Uterus (tissue), 4 donors: Measurements from ENCODE around the gene ITIH5. TPM values are rescaled to one million over a fixed set of nuclear protein-coding genes. Genes with fewer than 3 reads are reported as not detected.

Source experiments
- DNase-seq, 2 donors: peaks; one replicate each; pipeline ENCODE4 v3.0.0-alpha.2; 2019 to 2020
- H3K27ac ChIP-seq, 2 donors: fragments of 200-600 bp; sonication (generic); 1 replicate in 1 of 2; 2 replicates in 1 of 2; pipeline ENCODE4 v1.5.1; 2016 to 2018
- H3K27me3 ChIP-seq, 2 donors: fragments of 200-600 bp; sonication (generic); one replicate each; pipeline ENCODE4 v1.5.1; 2018 to 2019; ENCODE audit warnings: control low read depth in 1 of 2
- H3K36me3 ChIP-seq, 2 donors: fragments of 200-600 bp; sonication (generic); one replicate each; pipeline ENCODE4 v1.5.1; 2019; ENCODE audit warnings: control low read depth in 1 of 2
- H3K4me1 ChIP-seq, 2 donors: fragments of 200-600 bp; sonication (generic); one replicate each; pipeline ENCODE4 v1.5.1; 2018 to 2019; ENCODE audit warnings: control low read depth in 1 of 2
- H3K4me3 ChIP-seq, 2 donors: fragments of 200-600 bp; sonication (generic); 1 replicate in 1 of 2; 2 replicates in 1 of 2; pipeline ENCODE4 v1.5.1; 2018 to 2019; ENCODE audit warnings: mild to moderate bottlenecking in 1 of 2
- H3K9me3 ChIP-seq, 2 donors: fragments of 200-600 bp; sonication (generic); one replicate each; pipeline ENCODE4 v1.5.1; 2019; ENCODE audit warnings: control low read depth in 1 of 2
- CTCF ChIP-seq, 4 experiments: fragments of 200-600 bp in 2 of 4; fragments of 450-650 bp in 2 of 4; sonication (generic) in 2 of 4; IDR thresholded peaks; one replicate each; pipeline ENCODE4 v1.5.1; 2016 to 2019; ENCODE audit warnings: antibody characterized with exemption in 4 of 4, mild to moderate bottlenecking in 2 of 4, moderate library complexity in 1 of 4
- POLR2A ChIP-seq, 2 donors: fragments of 450-650 bp; IDR thresholded peaks; one replicate each; pipeline ENCODE4 v1.6.1; 2016; ENCODE audit warnings: antibody characterized with exemption in 2 of 2, mild to moderate bottlenecking in 1 of 2, moderate library complexity in 1 of 2
- intact Hi-C: fragments of 100-400 bp; cut with DNase I; formaldehyde crosslinking; loops from one replicate; pipeline ENCODE4 v1.15.1; 2023; ENCODE audit warnings: low total_unique reads
- total RNA-seq, 4 donors: library from RNA; depleted of rRNA in 3 of 4; stranded (reverse); fragments of >200 nt in 3 of 4; gene quantifications; one replicate each; pipeline versions ENCODE4 v1.1.0 to v1.2.4, GENCODE V29; 2014 to 2023
- donor health status: DM: yes; HTN: yes; CAD: no.

ITIH5 gene
- total RNA-seq, 4 donors from 2014 or later, result 8.4 to 32.9 (median 16.9) TPM

DNA sequence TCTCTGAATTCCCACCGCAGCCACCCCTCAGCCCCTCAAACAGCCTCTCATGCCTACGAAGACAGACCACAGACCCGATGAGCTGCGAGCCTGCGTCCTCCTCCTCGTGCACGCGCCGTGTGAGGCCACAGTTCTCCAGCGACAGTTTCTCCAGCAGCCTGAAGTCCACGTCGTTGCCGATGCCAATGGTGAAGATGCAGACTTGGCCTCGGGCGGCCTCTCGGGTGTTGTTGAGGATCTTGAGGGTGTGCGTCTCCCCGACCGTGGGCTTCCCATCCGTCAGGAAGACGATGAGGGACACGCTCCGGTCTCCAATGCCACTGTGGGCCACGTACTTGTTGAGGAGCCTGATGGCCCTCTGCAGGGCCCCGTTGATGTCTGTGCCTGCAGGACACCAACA, 87.1 kb downstream of the ITIH5 start:
- no peaks in the 10 kb centered on the region for H3K9me3 ChIP-seq
- H3K4me3 ChIP-seq, result no peak overlapping the region
- H3K27ac ChIP-seq, result no peak overlapping the region
- DNase-seq, result no peak
- H3K4me1 ChIP-seq, result no peaks in the 10 kb centered on the region
- intact Hi-C loops, result no loop called here
- no peaks in the 10 kb centered on the region for H3K36me3 ChIP-seq
- TF ChIP-seq CTCF (IDR thresholded peaks at IDR 0.05) (no peak), POLR2A (IDR thresholded peaks at IDR 0.05) (no peak)
- no peaks in the 10 kb centered on the region for H3K27me3 ChIP-seq

- TF ChIP-seq POLR2A (IDR thresholded peaks at IDR 0.05), result no peak
- TF ChIP-seq CTCF (IDR thresholded peaks at IDR 0.05), result no peak
- DNase-seq, result no peak
- no peaks in the 10 kb centered on the region for H3K4me1 ChIP-seq
- no peaks in the 10 kb centered on the region for H3K27me3 ChIP-seq
- H3K36me3 ChIP-seq, result no peaks in the 10 kb centered on the region
- intact Hi-C loops, result no loop called here
- no peak overlapping the region for H3K4me3 ChIP-seq
- no peaks in the 10 kb centered on the region for H3K9me3 ChIP-seq
- H3K27ac ChIP-seq, result no peak overlapping the region
Observed at GRCh38 chr10:7577579-7577978, 89.2 kb downstream of the ITIH5 start.

DNA sequence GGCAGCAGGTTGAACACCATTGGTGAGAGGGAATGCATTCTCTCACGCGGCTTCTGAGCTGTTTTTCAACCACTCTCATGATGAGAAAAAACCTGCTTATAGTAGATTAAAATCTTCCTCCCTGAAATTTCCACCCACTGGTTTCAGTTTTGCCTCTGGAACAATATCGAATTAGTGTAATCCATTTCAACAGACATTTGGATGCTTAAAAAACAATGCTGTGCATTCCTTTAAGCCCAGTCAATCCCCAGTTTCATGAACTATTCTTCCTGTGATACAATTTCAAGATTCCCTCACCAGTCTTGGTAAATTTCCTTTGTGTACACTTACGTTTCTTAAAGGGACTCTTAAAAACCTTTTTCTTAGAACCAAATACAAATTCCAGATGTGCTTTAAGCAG, 89.6 kb downstream of the ITIH5 start:
- Histone ChIP-seq H3K4me3 (no peak overlapping the region), H3K27me3 (no peaks in the 10 kb centered on the region), H3K9me3 (no peaks in the 10 kb centered on the region), H3K4me1 (no peaks in the 10 kb centered on the region), H3K27ac (no peak overlapping the region), H3K36me3 (no peaks in the 10 kb centered on the region)
- no peak for DNase-seq
- TF ChIP-seq CTCF (IDR thresholded peaks at IDR 0.05), result no peak
- no peak for TF ChIP-seq POLR2A (IDR thresholded peaks at IDR 0.05)
- intact Hi-C loops, result no loop called here

DNA sequence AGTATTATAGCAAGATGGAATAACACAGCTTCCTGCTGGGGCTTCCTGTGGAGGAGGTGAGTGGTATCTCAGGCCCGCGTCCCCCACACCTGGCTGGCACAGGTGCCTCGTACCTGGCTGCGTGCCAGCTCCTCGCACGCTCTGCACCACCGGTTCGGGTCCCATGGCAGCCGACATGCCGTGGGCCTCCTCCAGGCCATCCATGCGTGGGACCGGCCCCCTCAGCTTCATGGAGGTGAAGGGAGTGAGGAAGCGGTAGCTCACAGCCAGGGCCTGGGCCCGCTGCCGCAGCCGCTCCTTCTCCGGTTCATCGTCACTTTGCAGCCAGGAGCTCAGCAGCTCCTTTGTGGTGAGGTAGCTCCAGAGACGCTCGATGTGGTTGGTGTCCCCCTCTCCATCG, 90.4 kb downstream of the ITIH5 start:
- DNase-seq, result no peak
- H3K27ac ChIP-seq, result no peak overlapping the region
- no peak overlapping the region for H3K4me3 ChIP-seq
- no peaks in the 10 kb centered on the region for H3K9me3 ChIP-seq
- H3K27me3 ChIP-seq, result no peaks in the 10 kb centered on the region
- no peak for TF ChIP-seq CTCF (IDR thresholded peaks at IDR 0.05)
- TF ChIP-seq POLR2A (IDR thresholded peaks at IDR 0.05), result no peak
- no peaks in the 10 kb centered on the region for H3K36me3 ChIP-seq
- intact Hi-C loops, result no loop called here
- H3K4me1 ChIP-seq, result no peaks in the 10 kb centered on the region

DNA sequence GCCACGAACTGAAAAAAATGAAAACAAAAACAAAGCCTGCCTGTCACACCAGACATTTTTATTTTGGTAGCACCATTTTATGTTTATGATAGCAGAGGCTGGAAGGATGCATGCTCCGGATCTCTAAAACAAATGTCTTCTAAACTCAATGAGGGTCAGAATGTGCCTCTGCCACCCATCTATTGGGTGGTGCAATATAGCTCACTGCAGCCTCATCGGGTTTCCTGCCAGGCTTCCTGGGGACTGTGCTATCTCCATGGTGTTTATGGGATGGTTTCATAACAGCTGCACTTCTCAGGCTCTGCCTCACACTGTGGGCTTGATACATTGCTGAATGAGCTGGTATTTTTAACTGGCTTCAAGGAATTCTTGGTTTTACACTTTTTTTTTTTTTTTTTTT, 94.4 kb downstream of the ITIH5 start:
- H3K36me3 ChIP-seq, result no peaks in the 10 kb centered on the region
- H3K27ac ChIP-seq, result no peak overlapping the region
- TF ChIP-seq POLR2A (IDR thresholded peaks at IDR 0.05), result no peak
- TF ChIP-seq CTCF (IDR thresholded peaks at IDR 0.05), result no peak
- no peak overlapping the region for H3K4me3 ChIP-seq
- intact Hi-C loops, result no loop called here
- H3K9me3 ChIP-seq, result no peaks in the 10 kb centered on the region
- H3K4me1 ChIP-seq, result no peaks in the 10 kb centered on the region
- no peak for DNase-seq
- no peaks in the 10 kb centered on the region for H3K27me3 ChIP-seq
